ENCODE data around the gene SINHCAF.

The SINHCAF gene

GRCh38 chr12:31245822-31246469 lies 80.0 kb downstream of the SINHCAF start:
- TF ChIP-seq GATA3 (IDR thresholded peaks at IDR 0.05; ENCODE audit: low read depth, low read length), result no peak
- no peak for TF ChIP-seq GATA2 (IDR thresholded peaks at IDR 0.05; ENCODE audit: low read depth, low read length)

GRCh38 chr12:31238764-31239387 lies 87.1 kb downstream of the SINHCAF start:
- TF ChIP-seq GATA2 (IDR thresholded peaks at IDR 0.05; ENCODE audit: low read depth, low read length) (no peak), GATA3 (IDR thresholded peaks at IDR 0.05; ENCODE audit: low read depth, low read length) (no peak)

DNA sequence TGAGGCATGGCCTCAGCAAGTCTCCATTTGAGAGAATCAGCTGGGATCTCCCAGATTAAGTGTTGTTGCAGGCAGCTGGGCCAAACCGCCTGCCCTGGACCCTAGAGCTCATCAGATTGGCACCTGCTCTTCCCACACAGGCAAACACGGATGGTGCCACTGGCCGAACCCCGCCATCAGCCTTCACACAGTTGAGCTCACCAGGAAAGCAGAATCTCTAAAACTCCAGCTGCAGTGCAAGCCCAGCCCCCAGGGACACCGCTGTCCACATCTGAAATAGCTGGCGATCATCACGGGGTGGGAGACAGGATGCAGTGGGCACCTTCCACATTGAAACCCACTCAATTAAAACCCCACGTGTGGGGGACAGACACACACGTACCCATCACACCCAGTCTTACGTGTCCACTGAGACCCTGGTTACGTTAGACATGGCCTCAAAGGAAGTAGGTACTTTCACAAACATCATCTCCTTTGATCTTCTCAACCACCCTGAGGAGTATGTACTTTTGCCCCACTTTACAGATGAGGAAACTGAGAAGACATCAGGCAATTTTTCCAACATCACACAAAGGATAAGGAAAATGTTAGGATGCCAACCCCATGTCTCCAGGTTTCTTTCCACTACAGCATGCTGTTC lies 88.8 kb downstream of the SINHCAF start:
- no peak for TF ChIP-seq GATA3 (IDR thresholded peaks at IDR 0.05; ENCODE audit: low read depth, low read length)
- TF ChIP-seq GATA2 (IDR thresholded peaks at IDR 0.05; ENCODE audit: low read depth, low read length), result no peak

DNA sequence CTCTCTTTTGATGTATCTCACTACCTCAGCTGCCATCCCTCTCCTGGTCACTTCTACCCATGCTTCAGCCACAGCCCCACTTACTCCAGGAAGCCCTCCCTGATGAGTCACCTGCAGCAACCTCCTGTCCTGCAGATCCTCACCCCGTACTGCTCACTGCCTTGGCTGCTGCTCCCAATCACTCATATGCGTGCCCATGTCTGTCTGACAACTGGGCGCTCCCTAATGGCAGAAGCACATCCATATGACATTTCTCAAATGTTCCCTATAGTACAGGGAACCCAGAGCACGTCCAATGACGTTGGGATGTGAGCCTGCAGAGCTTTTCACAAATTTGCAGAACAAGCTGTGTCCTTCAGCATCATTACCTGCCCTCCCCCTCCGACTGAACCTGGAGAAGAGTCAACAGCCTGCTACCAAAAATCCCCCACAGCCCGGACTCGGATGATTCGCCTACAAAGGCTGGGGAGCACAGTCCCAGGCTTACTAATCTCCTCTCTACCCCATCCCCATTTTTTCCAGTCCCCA lies 90.0 kb downstream of the SINHCAF start:
- no peak for TF ChIP-seq GATA2 (IDR thresholded peaks at IDR 0.05; ENCODE audit: low read depth, low read length)
- no peak for TF ChIP-seq GATA3 (IDR thresholded peaks at IDR 0.05; ENCODE audit: low read depth, low read length)

DNA sequence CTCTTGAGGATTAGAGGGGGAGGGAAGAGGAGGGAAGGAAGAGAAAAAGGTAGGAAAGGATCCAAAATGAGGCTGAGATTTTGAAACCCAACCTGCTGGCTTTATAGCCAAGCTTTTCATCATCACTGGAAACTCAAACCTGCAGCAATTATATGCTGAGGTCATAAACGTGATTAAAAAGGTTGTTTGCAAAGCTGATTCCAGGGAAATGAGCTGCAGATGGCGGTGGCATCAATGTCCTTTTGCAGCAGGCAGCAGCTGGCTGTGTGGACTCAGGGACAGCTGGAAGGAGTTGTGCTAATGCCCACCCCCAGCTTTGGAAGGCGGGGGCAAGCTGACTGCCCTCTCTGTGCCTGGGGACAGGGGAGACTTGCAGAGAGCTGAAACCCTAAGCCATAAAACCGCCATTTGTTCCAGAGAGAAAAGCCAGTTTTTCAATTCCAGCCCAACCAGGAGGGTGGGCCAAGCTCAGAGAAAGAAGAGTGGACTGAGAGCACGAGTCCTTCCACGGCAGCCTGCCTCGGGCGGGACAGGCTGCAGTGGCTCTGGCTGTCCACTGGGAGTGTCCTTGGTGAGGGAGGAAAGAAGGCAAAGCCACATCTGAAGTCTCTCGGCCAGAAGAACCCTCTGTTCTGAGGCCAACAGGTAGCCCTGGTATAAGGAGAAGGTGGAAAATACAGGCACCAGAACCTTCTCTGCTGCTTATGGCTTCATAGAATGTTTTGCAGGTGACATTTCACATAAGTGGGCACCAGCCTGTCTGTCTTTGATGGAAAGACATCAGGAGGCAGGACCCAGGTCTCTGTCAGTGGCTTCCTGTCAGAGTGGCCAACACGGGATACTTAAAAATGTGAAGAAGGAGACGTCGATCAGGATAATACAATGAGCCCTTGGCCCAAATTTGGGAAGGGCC lies 90.7 kb downstream of the SINHCAF start:
- no peak for TF ChIP-seq GATA2 (IDR thresholded peaks at IDR 0.05; ENCODE audit: low read depth, low read length)

DNA sequence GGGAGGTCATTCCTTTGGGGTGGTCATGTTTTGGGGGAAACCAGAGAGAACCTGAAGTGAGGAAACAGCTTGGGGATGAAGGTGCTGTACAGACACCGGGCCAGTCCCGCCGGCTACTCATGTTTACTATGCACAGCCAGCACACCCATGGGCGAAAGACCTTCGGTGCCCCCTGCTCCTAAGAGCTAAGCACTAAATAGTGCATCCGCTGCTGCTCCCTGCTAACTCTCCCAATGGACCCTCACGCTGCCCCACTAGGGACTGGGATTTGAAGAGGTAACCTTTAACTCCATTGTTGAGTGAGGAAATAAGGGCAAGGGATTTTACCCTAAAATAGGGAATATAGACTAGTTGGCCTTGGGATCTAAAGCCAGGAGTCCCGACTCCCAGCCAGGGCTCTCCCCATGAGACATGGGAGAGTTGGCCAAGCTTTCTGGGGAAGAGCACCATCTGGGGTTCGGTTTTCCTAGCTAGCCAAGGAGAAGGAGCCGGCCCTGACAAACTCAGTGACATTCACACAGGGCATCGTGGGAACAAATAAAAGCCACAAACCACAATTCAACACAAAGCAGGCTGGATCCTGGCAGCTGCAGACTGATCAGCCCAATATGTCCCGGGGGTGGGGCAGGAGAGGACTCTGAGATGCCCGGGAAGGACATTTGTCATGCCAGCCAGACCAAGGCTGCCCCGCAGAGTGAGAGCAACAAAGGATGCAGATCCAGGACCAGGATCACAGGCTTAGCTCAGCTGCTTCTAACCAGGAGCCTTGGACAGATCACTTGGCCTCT lies 91.7 kb downstream of the SINHCAF start:
- TF ChIP-seq GATA2 (IDR thresholded peaks at IDR 0.05; ENCODE audit: low read depth, low read length) (no peak), GATA3 (IDR thresholded peaks at IDR 0.05; ENCODE audit: low read depth, low read length) (no peak)

GRCh38 chr12:31233061-31233730 lies 92.8 kb downstream of the SINHCAF start:
- TF ChIP-seq GATA3 (IDR thresholded peaks at IDR 0.05; ENCODE audit: low read depth, low read length), result no peak
- TF ChIP-seq GATA2 (IDR thresholded peaks at IDR 0.05; ENCODE audit: low read depth, low read length), result no peak

DNA sequence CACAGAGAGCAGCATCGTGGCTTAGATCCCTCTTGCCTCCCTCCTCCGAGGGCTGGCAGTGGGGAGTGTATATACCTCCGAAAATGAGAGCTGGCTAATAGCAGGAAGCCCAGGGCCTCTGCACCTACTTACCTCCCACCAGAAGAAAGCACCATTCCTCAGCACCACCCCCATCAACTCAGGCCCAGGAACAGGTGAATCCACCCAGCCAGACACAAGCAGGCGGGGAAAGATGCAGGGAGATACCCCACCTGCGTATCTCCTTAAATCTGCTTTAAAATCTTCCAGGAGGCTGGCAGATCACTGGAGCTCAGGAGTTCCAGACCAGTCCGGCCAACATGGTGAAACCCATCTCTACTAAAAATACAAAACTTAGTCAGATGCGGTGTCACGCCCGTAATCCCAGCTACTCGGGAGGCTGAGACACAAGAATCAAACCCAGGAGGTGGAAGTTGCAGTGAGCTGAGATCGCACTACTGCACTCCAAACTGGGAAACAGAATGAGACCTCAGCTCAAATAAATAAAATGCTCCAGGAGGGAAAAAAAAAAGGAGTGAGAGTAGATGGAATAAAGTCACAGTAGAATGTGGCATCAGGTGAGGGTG lies 93.5 kb downstream of the SINHCAF start:
- TF ChIP-seq GATA2 (IDR thresholded peaks at IDR 0.05; ENCODE audit: low read depth, low read length) (no peak), GATA3 (IDR thresholded peaks at IDR 0.05; ENCODE audit: low read depth, low read length) (no peak)

- TF ChIP-seq GATA3 (IDR thresholded peaks at IDR 0.05; ENCODE audit: low read depth, low read length) (no peak), GATA2 (IDR thresholded peaks at IDR 0.05; ENCODE audit: low read depth, low read length) (no peak)
These were observed 94.2 kb downstream of the SINHCAF start for GRCh38 chr12:31231611-31232360.

All from SH-SY5Y (cell line).